HepG2 (cell line): ENCODE data around the gene DARS2. TPM values are rescaled to one million over a fixed set of nuclear protein-coding genes. Genes with fewer than 3 reads are reported as not detected.
A peak's percentile ranks its signal among the peaks of the same experiment; 100 is the strongest.

Experiments
- ATF7 ChIP-seq, 2 experiments: fragments of 450-650 bp in 1 of 2; sonication (generic) in 1 of 2; formaldehyde crosslinking in 1 of 2; IDR thresholded peaks; 2 replicates each; pipeline versions ENCODE4 v1.4.0 to v1.6.1; 2016 to 2020; ENCODE audit warnings: antibody characterized with exemption in 1 of 2, mild to moderate bottlenecking in 1 of 2, missing genetic modification reagents in 1 of 2
- FOXK2 ChIP-seq: fragments of 450-650 bp; IDR thresholded peaks from 2 replicates; pipeline ENCODE4 v1.6.1; 2016
- GTF2F1 ChIP-seq: fragments of 150-350 bp; IDR thresholded peaks from 2 replicates; pipeline ENCODE4 v1.6.1; 2014; ENCODE audit warnings: low read length
- HNF1B ChIP-seq: sonication (generic); formaldehyde crosslinking; IDR thresholded peaks from 2 replicates; pipeline ENCODE4 v1.5.1; 2020; ENCODE audit warnings: mild to moderate bottlenecking, moderate library complexity, missing genetic modification reagents
- HNF4G ChIP-seq, 2 experiments: sonication (generic) in 1 of 2; formaldehyde crosslinking in 1 of 2; IDR thresholded peaks; 2 replicates each; pipeline versions ENCODE4 v1.4.0 to v1.6.1; 2011 to 2020; ENCODE audit warnings: borderline replicate concordance in 2 of 2, low read depth in 2 of 2, mild to moderate bottlenecking in 2 of 2, low read length in 1 of 2, missing genetic modification reagents in 1 of 2, moderate library complexity in 1 of 2
- HOXA9 ChIP-seq: sonication (generic); formaldehyde crosslinking; IDR thresholded peaks from 2 replicates; pipeline ENCODE4 v1.8.1; 2022; ENCODE audit warnings: missing genetic modification reagents, mild to moderate bottlenecking, moderate library complexity, borderline replicate concordance
- KDM4B ChIP-seq: sonication (generic); formaldehyde crosslinking; IDR thresholded peaks from 2 replicates; pipeline ENCODE4 v1.4.0; 2020; ENCODE audit warnings: missing genetic modification reagents
- KLF13 ChIP-seq: sonication (generic); formaldehyde crosslinking; IDR thresholded peaks from 2 replicates; pipeline ENCODE4 v1.4.0; 2020; ENCODE audit warnings: mild to moderate bottlenecking, missing genetic modification reagents
- POLR2A ChIP-seq, 2 experiments: IDR thresholded peaks; 2 replicates each; pipeline ENCODE4 v1.6.1; 2011; ENCODE audit warnings: low read depth in 2 of 2, low read length in 2 of 2, mild to moderate bottlenecking in 1 of 2, moderate library complexity in 1 of 2; ENCODE audit not compliant: insufficient read depth in 1 of 2
- POLR2AphosphoS2 ChIP-seq: IDR thresholded peaks from 2 replicates; pipeline ENCODE4 v1.6.1; 2011; ENCODE audit warnings: low read depth, low read length, improper control_type of control experiment
- SP140L ChIP-seq: sonication (generic); formaldehyde crosslinking; IDR thresholded peaks from 2 replicates; pipeline ENCODE4 v1.4.0; 2020; ENCODE audit warnings: missing genetic modification reagents, borderline replicate concordance
- STAT5B ChIP-seq: sonication (generic); formaldehyde crosslinking; IDR thresholded peaks from 2 replicates; pipeline ENCODE4 v1.4.0; 2020; ENCODE audit warnings: missing genetic modification reagents
- TBX3 ChIP-seq: fragments of 450-650 bp; IDR thresholded peaks from 2 replicates; pipeline ENCODE4 v1.6.1; 2017; ENCODE audit warnings: antibody characterized with exemption, mild to moderate bottlenecking, inconsistent platforms, borderline replicate concordance
- YEATS4 ChIP-seq: sonication (generic); formaldehyde crosslinking; IDR thresholded peaks from 2 replicates; pipeline ENCODE4 v1.4.0; 2020; ENCODE audit warnings: missing genetic modification reagents, borderline replicate concordance
- ZBTB21 ChIP-seq: sonication (generic); formaldehyde crosslinking; IDR thresholded peaks from 2 replicates; pipeline ENCODE4 v1.4.0; 2020; ENCODE audit warnings: missing genetic modification reagents
- ZIK1 ChIP-seq: sonication (generic); formaldehyde crosslinking; IDR thresholded peaks from 2 replicates; pipeline ENCODE4 v1.5.0; 2020; ENCODE audit warnings: mild to moderate bottlenecking, low read depth, missing genetic modification reagents, borderline replicate concordance
- ZNF263 ChIP-seq: sonication (generic); formaldehyde crosslinking; IDR thresholded peaks from 2 replicates; pipeline ENCODE4 v1.4.0; 2020; ENCODE audit warnings: missing genetic modification reagents
- ZNF367 ChIP-seq: sonication (generic); formaldehyde crosslinking; IDR thresholded peaks from 2 replicates; pipeline ENCODE4 v1.4.0; 2020; ENCODE audit warnings: missing genetic modification reagents, borderline replicate concordance
- ZNF484 ChIP-seq: sonication (generic); formaldehyde crosslinking; IDR thresholded peaks from 2 replicates; pipeline ENCODE4 v1.5.1; 2020; ENCODE audit warnings: mild to moderate bottlenecking, low read depth, missing genetic modification reagents, borderline replicate concordance
- ZNF556 ChIP-seq: sonication (generic); formaldehyde crosslinking; IDR thresholded peaks from 2 replicates; pipeline ENCODE4 v1.4.0; 2020; ENCODE audit warnings: mild to moderate bottlenecking, missing genetic modification reagents, borderline replicate concordance
- ZNF713 ChIP-seq: sonication (generic); formaldehyde crosslinking; IDR thresholded peaks from 2 replicates; pipeline ENCODE4 v1.4.0; 2020; ENCODE audit warnings: mild to moderate bottlenecking, missing genetic modification reagents
- ZNF777 ChIP-seq: sonication (generic); formaldehyde crosslinking; IDR thresholded peaks from 2 replicates; pipeline ENCODE4 v1.4.0; 2020; ENCODE audit warnings: missing genetic modification reagents
- ZSCAN12 ChIP-seq: sonication (generic); formaldehyde crosslinking; IDR thresholded peaks from 2 replicates; pipeline ENCODE4 v1.9.0; 2021; ENCODE audit warnings: mild to moderate bottlenecking, missing genetic modification reagents
- polyA plus RNA-seq, 8 experiments: library from polyadenylated mRNA; depleted of rRNA in 3 of 8; stranded (reverse) in 7 of 8; unstranded in 1 of 8; fragments of >200 nt; fragmentation: Illumina TruSeq in 4 of 8; extraction: Trizol in 4 of 8; gene quantifications; 2 replicates each; pipeline versions ENCODE4 v1.2.1 to v1.2.3, GENCODE V29; 2011 to 2016; ENCODE audit warnings: low read depth in 4 of 8, missing spikeins in 1 of 8, mixed read lengths in 1 of 8; ENCODE audit not compliant: insufficient read depth in 1 of 8
- total RNA-seq, 5 experiments: library from RNA; depleted of rRNA; stranded (reverse); fragments of >200 nt; fragmentation: Illumina TruSeq; extraction: Trizol; gene quantifications; 2 replicates each; pipeline ENCODE4 v1.2.3, GENCODE V29; 2016; ENCODE audit warnings: low read depth in 1 of 5
- TF ChIP-seq, protein P1 (sequence below): sonication (generic); formaldehyde crosslinking; IDR thresholded peaks from 2 replicates; pipeline ENCODE4 v1.4.0; 2020; ENCODE audit warnings: missing genetic modification reagents

Gene DARS2
- total and polyA plus RNA-seq, 2 of the 13 experiments (the other 11 are each of a cell fraction or from before 2014, with no cell fraction given), result 17.6 to 27.7 TPM

DNA sequence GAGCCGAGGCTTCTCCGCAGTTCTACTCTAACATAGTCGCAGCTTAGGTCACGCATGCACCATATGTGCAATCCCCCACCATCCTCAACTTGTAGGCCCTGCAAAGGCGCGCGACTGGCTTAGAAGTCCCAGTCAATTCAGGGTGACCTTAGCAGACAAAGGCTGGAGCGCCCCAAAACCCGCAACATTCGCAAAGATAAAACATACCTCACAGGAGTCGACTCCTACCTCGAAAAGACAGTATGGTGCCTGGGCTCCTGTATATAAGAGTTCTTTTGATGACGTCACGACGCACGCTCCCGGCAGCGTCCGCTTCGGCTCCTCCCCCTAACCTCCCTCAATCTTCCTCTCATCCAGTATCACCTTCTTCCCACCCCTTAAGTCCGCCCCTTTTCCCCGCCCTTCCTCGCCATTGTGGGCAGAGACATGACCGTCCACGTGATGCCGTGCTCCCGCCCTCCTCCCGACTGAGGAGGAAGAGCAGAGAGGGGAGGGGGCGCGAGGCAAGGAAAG is 43.3 kb downstream of the DARS2 start, which contains the start of gene GAS5 (continued):
- TF ChIP-seq ATF7 (IDR thresholded peaks at IDR 0.05), result peak; percentile 100
- peak; percentile 94 for TF ChIP-seq ATF7 (CRISPR knock-in tag; IDR thresholded peaks at IDR 0.05)
- peak; percentile 99 to 100 for TF ChIP-seq POLR2A (IDR thresholded peaks at IDR 0.05; ENCODE audit: insufficient read depth in 1 of 2, low read depth in 2 of 2, low read length in 2 of 2)
- TF ChIP-seq YEATS4 (CRISPR knock-in tag), result peak; percentile 67
- 0 out of 2 replicates have a peak, but pooled peaks have one; percentile 14 for TF ChIP-seq ZNF556 (CRISPR knock-in tag)
- 0 out of 2 replicates have a peak, but pooled peaks have one; percentile 55 for TF ChIP-seq ZNF713 (CRISPR knock-in tag)
- TF ChIP-seq STAT5B (CRISPR knock-in tag), result peak; percentile 68; the same call in 1 of the 2 replicates
- peak; percentile 4; the same call in 1 of the 2 replicates for TF ChIP-seq ZIK1 (CRISPR knock-in tag)
- TF ChIP-seq ZNF484 (CRISPR knock-in tag), result no peak
- TF ChIP-seq KLF13 (CRISPR knock-in tag), result 0 out of 2 replicates have a peak, but pooled peaks have one; percentile 44
- TF ChIP-seq, protein P1, sequence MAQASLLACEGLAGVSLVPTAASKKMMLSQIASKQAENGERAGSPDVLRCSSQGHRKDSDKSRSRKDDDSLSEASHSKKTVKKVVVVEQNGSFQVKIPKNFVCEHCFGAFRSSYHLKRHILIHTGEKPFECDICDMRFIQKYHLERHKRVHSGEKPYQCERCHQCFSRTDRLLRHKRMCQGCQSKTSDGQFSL (CRISPR knock-in tag), result peak; percentile 78; the same call in 1 of the 2 replicates
- TF ChIP-seq HNF1B (CRISPR knock-in tag), result no peak
- TF ChIP-seq TBX3, result peak; percentile 30; the same call in 1 of the 2 replicates
- TF ChIP-seq SP140L (CRISPR knock-in tag), result peak; percentile 79; the same call in 1 of the 2 replicates
- TF ChIP-seq ZBTB21 (CRISPR knock-in tag), result peak; percentile 22; the same call in 1 of the 2 replicates
- peak; percentile 78 for TF ChIP-seq KDM4B (CRISPR knock-in tag)
- no peak for TF ChIP-seq ZNF367 (CRISPR knock-in tag)
- TF ChIP-seq GTF2F1, result peak; percentile 97
- no peak for TF ChIP-seq HNF4G (IDR thresholded peaks at IDR 0.05; ENCODE audit: borderline replicate concordance, low read depth, low read length)
- no peak for TF ChIP-seq HNF4G (CRISPR knock-in tag; IDR thresholded peaks at IDR 0.05; ENCODE audit: borderline replicate concordance, low read depth)
- no peak for TF ChIP-seq FOXK2
- TF ChIP-seq HOXA9, result 0 out of 2 replicates have a peak, but pooled peaks have one; percentile 59
- TF ChIP-seq POLR2AphosphoS2, result peak; percentile 92
- peak; percentile 85; the same call in 1 of the 2 replicates for TF ChIP-seq ZSCAN12 (CRISPR knock-in tag)
- TF ChIP-seq ZNF263 (CRISPR knock-in tag), result peak; percentile 91
- TF ChIP-seq ZNF777 (CRISPR knock-in tag), result 0 out of 2 replicates have a peak, but pooled peaks have one; percentile 49
